Measurements from ENCODE around the gene PRR9. TPM values are rescaled to one million over a fixed set of nuclear protein-coding genes. Genes with fewer than 3 reads are reported as not detected.
"Not testable (repeated sequence)": the region's sequence is repeated elsewhere in the genome, so short reads cannot be mapped to it uniquely, and the experiment has no call there.

Gene PRR9
- polyA plus RNA-seq, 1 donor from 2014 or later = not detected

GRCh38 chr1:153220606-153221303 is 3.4 kb downstream of the PRR9 start:
- Histone ChIP-seq H3K36me3 (ENCODE audit: insufficient read depth, low read length) (no peaks in the 10 kb centered on the region), H4K20me1 (ENCODE audit: insufficient read depth) (no peaks in the 10 kb centered on the region), H3K4me3 (ENCODE audit: low read length) (no peak overlapping the region), H3K27me3 (ENCODE audit: insufficient read depth, low read depth, low read length) (no peaks in the 10 kb centered on the region), H2AFZ (ENCODE audit: low read depth, low read length) (no peak overlapping the region), H3K79me2 (replicated peaks; ENCODE audit: insufficient read depth, low read length) (no peaks in the 10 kb centered on the region), H3K9me3 (ENCODE audit: low read length) (no peaks in the 10 kb centered on the region), H3K9ac (ENCODE audit: low read length) (no peak overlapping the region), H3K9me2 (ENCODE audit: insufficient read depth, low read length) (no peaks in the 10 kb centered on the region), H3K27ac (ENCODE audit: low read length) (no peak overlapping the region), H3K4me2 (ENCODE audit: low read length) (no peak overlapping the region), H3F3A (ENCODE audit: insufficient read depth, low read length, poor library complexity, severe bottlenecking) (no peaks in the 10 kb centered on the region)
- no peak for TF ChIP-seq RAD21 (conservative IDR thresholded peaks at IDR 0.05)
- TF ChIP-seq EZH2 (IDR thresholded peaks at IDR 0.05; ENCODE audit: borderline replicate concordance, insufficient read depth, low read length, poor library complexity, severe bottlenecking) = no peak
- no peak for TF ChIP-seq TAF1 (IDR thresholded peaks at IDR 0.05; ENCODE audit: low read depth)
- no peak for TF ChIP-seq POLR2AphosphoS5 (IDR thresholded peaks at IDR 0.05)
- TF ChIP-seq, protein P1, sequence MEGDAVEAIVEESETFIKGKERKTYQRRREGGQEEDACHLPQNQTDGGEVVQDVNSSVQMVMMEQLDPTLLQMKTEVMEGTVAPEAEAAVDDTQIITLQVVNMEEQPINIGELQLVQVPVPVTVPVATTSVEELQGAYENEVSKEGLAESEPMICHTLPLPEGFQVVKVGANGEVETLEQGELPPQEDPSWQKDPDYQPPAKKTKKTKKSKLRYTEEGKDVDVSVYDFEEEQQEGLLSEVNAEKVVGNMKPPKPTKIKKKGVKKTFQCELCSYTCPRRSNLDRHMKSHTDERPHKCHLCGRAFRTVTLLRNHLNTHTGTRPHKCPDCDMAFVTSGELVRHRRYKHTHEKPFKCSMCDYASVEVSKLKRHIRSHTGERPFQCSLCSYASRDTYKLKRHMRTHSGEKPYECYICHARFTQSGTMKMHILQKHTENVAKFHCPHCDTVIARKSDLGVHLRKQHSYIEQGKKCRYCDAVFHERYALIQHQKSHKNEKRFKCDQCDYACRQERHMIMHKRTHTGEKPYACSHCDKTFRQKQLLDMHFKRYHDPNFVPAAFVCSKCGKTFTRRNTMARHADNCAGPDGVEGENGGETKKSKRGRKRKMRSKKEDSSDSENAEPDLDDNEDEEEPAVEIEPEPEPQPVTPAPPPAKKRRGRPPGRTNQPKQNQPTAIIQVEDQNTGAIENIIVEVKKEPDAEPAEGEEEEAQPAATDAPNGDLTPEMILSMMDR (IDR thresholded peaks at IDR 0.05; ENCODE audit: poor library complexity, severe bottlenecking) = no peak
- no peak for TF ChIP-seq SMC3 (conservative IDR thresholded peaks at IDR 0.05; ENCODE audit: poor library complexity)
- no peak for TF ChIP-seq REST (IDR thresholded peaks at IDR 0.05; ENCODE audit: borderline replicate concordance)
- TF ChIP-seq MXI1 (conservative IDR thresholded peaks at IDR 0.05; ENCODE audit: poor library complexity, severe bottlenecking) = no peak
- no peak for TF ChIP-seq EP300 (conservative IDR thresholded peaks at IDR 0.05; ENCODE audit: poor library complexity, severe bottlenecking)

DNA sequence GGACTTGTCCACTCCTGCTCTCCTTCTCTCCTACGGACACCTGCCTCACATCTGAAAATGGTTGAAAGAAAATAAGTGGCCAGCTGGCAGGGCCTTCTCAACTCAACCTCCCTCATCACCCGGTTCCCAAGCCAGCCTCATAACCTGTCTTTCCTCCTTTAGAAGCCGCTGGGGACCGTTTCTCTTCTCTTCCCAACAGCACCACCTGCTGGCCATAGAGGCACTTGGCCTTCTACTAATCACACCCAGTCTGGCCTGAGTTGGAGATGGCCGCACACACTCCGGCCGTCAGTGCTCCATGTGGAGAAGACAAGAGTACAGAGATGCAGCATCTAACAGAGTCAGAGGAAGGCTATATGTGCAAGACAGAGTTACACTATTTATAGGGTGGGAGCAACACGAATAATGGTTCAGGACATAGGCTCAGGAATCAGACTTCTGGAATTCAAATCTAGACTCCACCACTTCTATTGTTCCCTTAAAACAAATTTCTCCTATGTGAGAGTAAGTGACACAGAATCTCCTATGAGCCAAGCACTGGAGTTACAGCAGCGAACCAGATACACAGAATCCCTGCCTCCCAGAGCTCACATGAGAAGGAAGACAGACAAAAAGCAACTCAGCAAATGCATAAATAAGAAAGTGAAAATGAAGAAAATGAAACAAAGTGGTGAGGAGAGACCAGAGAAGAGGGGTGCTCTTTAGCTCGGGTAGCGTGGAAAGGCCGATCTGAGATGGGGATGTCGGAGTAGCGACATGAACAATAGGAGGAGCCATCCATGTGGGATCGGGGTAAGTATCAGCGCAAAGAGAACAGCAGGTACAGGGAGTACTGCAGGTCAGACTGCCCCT is 5.9 kb downstream of the PRR9 start:
- not testable (repeated sequence) for H3K27me3 ChIP-seq (ENCODE audit: insufficient read depth, low read depth, low read length); H3K4me3 ChIP-seq (ENCODE audit: low read length); H3K9me2 ChIP-seq (ENCODE audit: insufficient read depth, low read length); H3K9ac ChIP-seq (ENCODE audit: low read length); H3F3A ChIP-seq (ENCODE audit: insufficient read depth, low read length, poor library complexity, severe bottlenecking); H2AFZ ChIP-seq (ENCODE audit: low read depth, low read length); H3K36me3 ChIP-seq (ENCODE audit: insufficient read depth, low read length); H4K20me1 ChIP-seq (ENCODE audit: insufficient read depth); H3K9me3 ChIP-seq (ENCODE audit: low read length); H3K79me2 ChIP-seq (replicated peaks; ENCODE audit: insufficient read depth, low read length); H3K27ac ChIP-seq (ENCODE audit: low read length); H3K4me2 ChIP-seq (ENCODE audit: low read length)
- TF ChIP-seq RAD21 (conservative IDR thresholded peaks at IDR 0.05) = peak; percentile 71
- TF ChIP-seq, protein P1 (IDR thresholded peaks at IDR 0.05; ENCODE audit: poor library complexity, severe bottlenecking) = peak; percentile 77
- peak; percentile 77 for TF ChIP-seq SMC3 (conservative IDR thresholded peaks at IDR 0.05; ENCODE audit: poor library complexity)

Measured in neural cell (in vitro differentiated cells).